ENCODE data around the gene GSS. TPM values are rescaled to one million over a fixed set of nuclear protein-coding genes. Genes with fewer than 3 reads are reported as not detected.

The GSS gene
- total and polyA plus RNA-seq, 2 experiments from 2014 or later = 68.3 to 80.7 TPM

GRCh38 chr20:34995696-34996095 lies 40.1 kb upstream of the GSS start:
- in situ Hi-C loops (cut with MboI) = no loop called here
- TF ChIP-seq EZH2phosphoT487 (IDR thresholded peaks at IDR 0.05; ENCODE audit: insufficient read depth, low read depth) (no peak), EZH2 (IDR thresholded peaks at IDR 0.05; ENCODE audit: insufficient read depth, poor library complexity, severe bottlenecking) (no peak)
- Histone ChIP-seq H3K4me2 (ENCODE audit: unreplicated experiment) (no peak overlapping the region), H3F3A (ENCODE audit: insufficient read depth) (no peaks in the 10 kb centered on the region), H3K36me3 (ENCODE audit: low read depth) (no peaks in the 10 kb centered on the region), H3K4me1 (ENCODE audit: insufficient read depth) (no peaks in the 10 kb centered on the region), H3K9me2 (ENCODE audit: insufficient read depth) (no peaks in the 10 kb centered on the region), H3K9ac (no peak overlapping the region), H3K4me3 (no peak overlapping the region), H3K79me2 (ENCODE audit: insufficient read depth) (no peaks in the 10 kb centered on the region), H2AFZ (no peak overlapping the region), H3K27ac (no peak overlapping the region), H4K20me1 (ENCODE audit: insufficient read depth) (no peaks in the 10 kb centered on the region), H3K9me3 (ENCODE audit: low read depth) (no peaks in the 10 kb centered on the region), H3K27me3 (replicated peaks; ENCODE audit: insufficient read depth) (no peaks in the 10 kb centered on the region)
- WGBS, 2 experiments (ENCODE audit: low coverage in 1 of 2, low lambda C conversion rate in 2 of 2, missing lambda C conversion rate in 2 of 2) = 83% methylated on average over 6 to 7 of the region's 7 CpGs
- DNase-seq = no peak

DNA sequence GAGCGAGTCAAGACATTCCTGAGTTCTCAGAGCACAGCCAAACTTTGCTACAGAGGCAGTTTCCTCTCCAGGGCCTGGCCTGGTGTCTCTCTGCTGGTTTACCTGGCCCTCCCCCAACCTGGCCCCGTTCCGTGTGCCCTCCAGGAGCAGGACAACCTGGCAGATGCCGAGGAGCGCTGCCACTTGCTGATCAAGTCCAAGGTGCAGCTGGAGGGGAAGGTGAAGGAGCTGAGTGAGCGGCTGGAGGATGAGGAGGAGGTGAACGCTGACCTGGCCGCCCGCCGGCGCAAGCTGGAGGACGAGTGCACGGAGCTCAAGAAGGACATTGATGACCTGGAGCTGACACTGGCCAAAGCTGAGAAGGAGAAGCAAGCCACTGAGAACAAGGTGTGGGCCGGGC lies 39.6 kb upstream of the GSS start:
- TF ChIP-seq EZH2phosphoT487 (IDR thresholded peaks at IDR 0.05; ENCODE audit: insufficient read depth, low read depth) (no peak), EZH2 (IDR thresholded peaks at IDR 0.05; ENCODE audit: insufficient read depth, poor library complexity, severe bottlenecking) (no peak)
- Histone ChIP-seq H3K27ac (no peak overlapping the region), H3F3A (ENCODE audit: insufficient read depth) (no peaks in the 10 kb centered on the region), H2AFZ (no peak overlapping the region), H3K27me3 (replicated peaks; ENCODE audit: insufficient read depth) (no peaks in the 10 kb centered on the region), H3K9me3 (ENCODE audit: low read depth) (no peaks in the 10 kb centered on the region), H3K4me2 (ENCODE audit: unreplicated experiment) (no peak overlapping the region), H3K4me1 (ENCODE audit: insufficient read depth) (no peaks in the 10 kb centered on the region), H3K36me3 (ENCODE audit: low read depth) (no peaks in the 10 kb centered on the region), H4K20me1 (ENCODE audit: insufficient read depth) (no peaks in the 10 kb centered on the region), H3K4me3 (no peak overlapping the region), H3K9me2 (ENCODE audit: insufficient read depth) (no peaks in the 10 kb centered on the region), H3K9ac (no peak overlapping the region), H3K79me2 (ENCODE audit: insufficient read depth) (no peaks in the 10 kb centered on the region)
- no peak for DNase-seq
- WGBS, 2 experiments (ENCODE audit: low coverage in 1 of 2, low lambda C conversion rate in 2 of 2, missing lambda C conversion rate in 2 of 2) = 91 to 94% methylated on average over 14 of the region's 14 CpGs
- in situ Hi-C loops (cut with MboI) = no loop called here

DNA sequence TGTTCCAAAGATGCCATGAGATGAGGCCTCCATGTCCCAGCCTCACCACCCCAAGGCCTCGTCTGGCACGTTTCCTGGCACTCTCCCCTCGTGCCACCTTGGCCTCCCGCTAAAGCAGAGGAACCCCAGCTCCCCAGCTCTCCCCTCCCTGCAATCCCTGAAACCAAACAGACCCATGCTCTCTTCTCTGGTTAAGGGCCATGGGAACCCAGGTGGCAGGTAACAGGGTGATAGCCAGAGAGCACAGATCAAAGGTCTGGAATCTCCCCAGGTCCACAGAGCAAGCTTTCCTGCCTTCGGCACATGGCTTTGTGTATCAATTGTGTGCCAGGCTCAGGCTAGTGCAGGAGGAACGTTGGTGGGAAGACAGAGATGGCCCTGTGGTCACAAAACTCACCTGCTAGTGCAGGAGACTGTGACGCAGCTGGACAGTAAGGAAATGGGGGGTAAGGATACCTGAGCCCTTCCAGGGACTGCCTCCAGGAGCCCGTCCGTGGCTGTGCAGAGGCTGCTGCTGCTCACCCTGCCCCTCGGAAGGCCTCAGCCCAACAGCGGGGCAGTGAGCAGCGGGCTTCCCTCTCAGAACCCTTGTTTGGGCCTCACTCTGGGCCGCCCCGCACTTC lies 39.0 kb upstream of the GSS start:
- H3K79me2 ChIP-seq (ENCODE audit: insufficient read depth) = no peaks in the 10 kb centered on the region
- no peaks in the 10 kb centered on the region for H3K27me3 ChIP-seq (replicated peaks; ENCODE audit: insufficient read depth)
- no peak overlapping the region for H2AFZ ChIP-seq
- TF ChIP-seq EZH2 (IDR thresholded peaks at IDR 0.05; ENCODE audit: insufficient read depth, poor library complexity, severe bottlenecking) (no peak), EZH2phosphoT487 (IDR thresholded peaks at IDR 0.05; ENCODE audit: insufficient read depth, low read depth) (no peak)
- H3K4me1 ChIP-seq (ENCODE audit: insufficient read depth) = no peaks in the 10 kb centered on the region
- no peaks in the 10 kb centered on the region for H3K9me2 ChIP-seq (ENCODE audit: insufficient read depth)
- H3F3A ChIP-seq (ENCODE audit: insufficient read depth) = no peaks in the 10 kb centered on the region
- no peaks in the 10 kb centered on the region for H4K20me1 ChIP-seq (ENCODE audit: insufficient read depth)
- no peak overlapping the region for H3K9ac ChIP-seq
- H3K36me3 ChIP-seq (ENCODE audit: low read depth) = no peaks in the 10 kb centered on the region
- no peak overlapping the region for H3K27ac ChIP-seq
- DNase-seq = no peak
- in situ Hi-C loops (cut with MboI) = no loop called here
- WGBS, 2 experiments (ENCODE audit: low coverage in 1 of 2, low lambda C conversion rate in 2 of 2, missing lambda C conversion rate in 2 of 2) = 79 to 83% methylated on average over 14 of the region's 14 CpGs
- no peak overlapping the region for H3K4me3 ChIP-seq
- H3K4me2 ChIP-seq (ENCODE audit: unreplicated experiment) = no peak overlapping the region
- H3K9me3 ChIP-seq (ENCODE audit: low read depth) = no peaks in the 10 kb centered on the region

GRCh38 chr20:34993941-34994508 lies 38.4 kb upstream of the GSS start:
- Histone ChIP-seq H3K4me3 (no peak overlapping the region), H3K36me3 (ENCODE audit: low read depth) (no peaks in the 10 kb centered on the region), H3K79me2 (ENCODE audit: insufficient read depth) (no peaks in the 10 kb centered on the region), H3K27me3 (replicated peaks; ENCODE audit: insufficient read depth) (no peaks in the 10 kb centered on the region), H3K4me2 (ENCODE audit: unreplicated experiment) (no peak overlapping the region), H3K27ac (no peak overlapping the region), H4K20me1 (ENCODE audit: insufficient read depth) (no peaks in the 10 kb centered on the region), H3K9ac (no peak overlapping the region), H3F3A (ENCODE audit: insufficient read depth) (no peaks in the 10 kb centered on the region), H3K9me3 (ENCODE audit: low read depth) (no peaks in the 10 kb centered on the region), H2AFZ (no peak overlapping the region), H3K4me1 (ENCODE audit: insufficient read depth) (no peaks in the 10 kb centered on the region), H3K9me2 (ENCODE audit: insufficient read depth) (no peaks in the 10 kb centered on the region)
- WGBS, 2 experiments (ENCODE audit: low coverage in 1 of 2, low lambda C conversion rate in 2 of 2, missing lambda C conversion rate in 2 of 2) = 89 to 93% methylated on average over 19 to 21 of the region's 22 CpGs
- no peak for DNase-seq
- no peak for TF ChIP-seq EZH2phosphoT487 (IDR thresholded peaks at IDR 0.05; ENCODE audit: insufficient read depth, low read depth)
- in situ Hi-C loops (cut with MboI) = no loop called here
